ENCODE results near the gene CAMK2G.

Gene CAMK2G

DNA sequence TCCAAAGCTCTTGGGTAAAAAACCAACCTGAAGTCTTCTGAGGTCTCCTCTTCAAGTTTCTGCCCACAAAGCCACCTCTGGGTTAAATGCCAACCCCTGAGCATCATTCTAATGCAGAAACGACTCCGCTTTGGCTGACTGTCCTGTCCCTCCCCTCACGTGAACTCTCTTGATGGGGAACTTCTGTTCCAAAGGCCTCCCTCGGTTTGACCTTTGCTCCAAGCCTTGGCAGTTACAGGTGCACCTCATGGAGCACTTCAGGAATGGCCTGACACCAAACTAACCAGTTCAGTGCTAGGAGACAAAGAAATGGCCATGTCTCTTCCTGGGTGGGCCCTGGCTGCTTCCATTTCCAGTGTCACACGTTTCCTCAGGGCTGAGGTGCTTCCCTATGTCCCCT is 20.0 kb downstream of the CAMK2G start:
- in situ Hi-C loops (cut with HindIII; ENCODE audit: low sequenced_read_pairs) = no loop called here
- no peak for DNase-seq (ENCODE audit: low read depth)
- H3K4me3 ChIP-seq (ENCODE audit: low read depth, low read length) = no peak overlapping the region
- TF ChIP-seq, protein P1, sequence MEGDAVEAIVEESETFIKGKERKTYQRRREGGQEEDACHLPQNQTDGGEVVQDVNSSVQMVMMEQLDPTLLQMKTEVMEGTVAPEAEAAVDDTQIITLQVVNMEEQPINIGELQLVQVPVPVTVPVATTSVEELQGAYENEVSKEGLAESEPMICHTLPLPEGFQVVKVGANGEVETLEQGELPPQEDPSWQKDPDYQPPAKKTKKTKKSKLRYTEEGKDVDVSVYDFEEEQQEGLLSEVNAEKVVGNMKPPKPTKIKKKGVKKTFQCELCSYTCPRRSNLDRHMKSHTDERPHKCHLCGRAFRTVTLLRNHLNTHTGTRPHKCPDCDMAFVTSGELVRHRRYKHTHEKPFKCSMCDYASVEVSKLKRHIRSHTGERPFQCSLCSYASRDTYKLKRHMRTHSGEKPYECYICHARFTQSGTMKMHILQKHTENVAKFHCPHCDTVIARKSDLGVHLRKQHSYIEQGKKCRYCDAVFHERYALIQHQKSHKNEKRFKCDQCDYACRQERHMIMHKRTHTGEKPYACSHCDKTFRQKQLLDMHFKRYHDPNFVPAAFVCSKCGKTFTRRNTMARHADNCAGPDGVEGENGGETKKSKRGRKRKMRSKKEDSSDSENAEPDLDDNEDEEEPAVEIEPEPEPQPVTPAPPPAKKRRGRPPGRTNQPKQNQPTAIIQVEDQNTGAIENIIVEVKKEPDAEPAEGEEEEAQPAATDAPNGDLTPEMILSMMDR (IDR thresholded peaks at IDR 0.05; ENCODE audit: low read depth, low read length, missing control alignments) = no peak

DNA sequence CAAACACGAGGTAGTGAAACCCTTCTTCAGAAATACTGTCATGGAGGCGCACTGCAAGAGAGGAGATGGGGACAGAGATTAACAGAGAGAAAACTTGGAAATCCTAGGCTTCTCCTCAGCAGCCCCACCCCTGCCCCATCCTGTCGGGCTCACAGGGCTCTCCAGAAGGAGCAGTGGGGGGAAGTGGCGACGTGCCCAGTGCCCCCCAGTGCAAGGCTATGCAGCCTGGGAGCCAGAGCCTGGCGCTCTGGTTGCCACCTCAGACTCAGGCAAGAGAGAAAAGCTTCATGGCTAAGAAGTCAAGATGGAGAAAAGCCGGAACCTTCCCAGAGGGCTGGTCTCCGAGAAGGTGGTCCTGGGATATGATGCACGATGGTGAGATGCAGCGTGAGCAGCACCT is 21.2 kb downstream of the CAMK2G start:
- TF ChIP-seq, protein P1 (IDR thresholded peaks at IDR 0.05; ENCODE audit: low read depth, low read length, missing control alignments) = no peak
- H3K4me3 ChIP-seq (ENCODE audit: low read depth, low read length) = no peak overlapping the region
- DNase-seq (ENCODE audit: low read depth) = no peak
- in situ Hi-C loops (cut with HindIII; ENCODE audit: low sequenced_read_pairs) = no loop called here

DNA sequence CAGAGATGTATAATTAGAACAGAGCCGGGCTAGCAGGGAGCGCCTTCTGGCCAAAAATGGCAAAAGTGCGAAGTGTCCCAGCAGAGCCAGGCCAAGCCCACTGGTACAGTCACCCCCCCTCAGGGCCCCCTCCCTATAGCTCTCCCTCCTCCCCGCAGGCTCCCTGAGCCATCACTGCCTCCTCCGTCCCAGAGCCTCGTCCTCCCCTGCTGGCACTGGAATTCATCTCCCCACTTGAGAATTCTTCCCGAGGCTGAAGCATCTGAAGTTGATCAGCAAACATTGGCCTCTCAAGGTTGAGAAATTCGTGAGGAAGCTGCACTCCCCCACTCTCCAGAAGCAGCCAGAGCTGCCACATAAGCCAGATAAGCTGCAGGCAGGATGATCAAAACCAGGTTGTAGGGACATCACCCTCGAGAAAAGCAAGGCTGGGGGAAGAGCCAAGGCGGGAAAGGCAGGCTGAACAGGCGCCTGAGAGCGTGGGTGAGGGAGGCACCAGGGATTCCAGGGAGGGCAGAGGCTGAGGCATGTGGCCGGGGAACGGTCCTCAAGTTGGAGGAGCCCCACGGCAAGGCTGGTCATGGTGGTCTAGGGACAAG is 23.4 kb downstream of the CAMK2G start:
- H3K4me3 ChIP-seq (ENCODE audit: low read depth, low read length) = no peak overlapping the region
- in situ Hi-C loops (cut with HindIII; ENCODE audit: low sequenced_read_pairs) = no loop called here
- DNase-seq (ENCODE audit: low read depth) = peak; percentile 52
- TF ChIP-seq, protein P1 (IDR thresholded peaks at IDR 0.05; ENCODE audit: low read depth, low read length, missing control alignments) = no peak

DNA sequence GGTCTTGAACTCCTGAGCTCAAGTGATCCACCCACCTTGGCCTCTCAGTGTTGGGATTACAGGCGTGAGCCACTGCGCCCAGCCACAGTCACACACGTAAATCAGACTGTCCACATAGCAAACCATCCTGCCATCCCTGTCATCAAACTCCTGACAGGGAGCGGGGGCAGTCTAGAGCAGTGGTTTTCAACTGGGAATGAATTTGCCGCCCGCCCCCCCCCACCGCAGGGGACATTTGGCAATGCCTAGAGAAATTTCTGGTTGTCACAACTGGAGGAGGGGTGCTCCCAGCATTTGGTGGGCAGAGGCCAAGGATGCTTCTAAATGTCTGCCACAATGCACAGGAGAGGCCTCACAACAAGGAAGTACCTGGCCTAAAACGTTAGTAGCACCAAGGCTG is 24.1 kb downstream of the CAMK2G start:
- DNase-seq (ENCODE audit: low read depth) = no peak
- in situ Hi-C loops (cut with HindIII; ENCODE audit: low sequenced_read_pairs) = no loop called here

DNA sequence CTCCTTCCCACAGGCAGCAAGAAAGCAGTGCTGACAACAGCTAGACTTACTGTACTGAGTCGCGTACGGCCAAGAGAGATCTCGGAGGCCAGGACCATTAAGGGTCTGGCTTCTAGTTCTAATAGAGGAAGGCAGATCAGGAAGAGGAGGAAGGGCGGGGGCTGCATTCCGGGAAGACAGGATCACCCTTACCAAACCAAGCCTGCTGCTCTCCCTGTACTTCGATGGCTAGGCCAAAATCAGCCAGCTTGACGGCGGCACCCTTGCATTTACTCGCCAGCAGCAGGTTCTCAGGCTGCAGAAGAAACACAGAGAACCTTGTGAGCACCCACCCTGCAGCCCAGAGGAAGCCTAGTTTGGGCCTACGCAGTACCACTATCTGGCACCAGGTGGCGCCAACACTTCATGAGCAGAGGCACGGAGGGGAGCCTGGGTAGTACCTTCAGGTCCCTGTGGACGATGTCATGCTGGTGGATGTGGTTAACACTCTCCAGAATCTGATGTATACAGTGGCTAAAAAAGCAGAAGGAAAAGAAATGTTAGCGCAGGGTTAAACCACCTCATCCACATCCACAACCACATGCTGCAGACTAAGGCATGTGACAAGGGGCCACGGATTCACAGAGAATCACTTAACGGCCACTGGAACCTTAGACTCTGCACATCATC is 25.4 kb downstream of the CAMK2G start:
- no peak overlapping the region for H3K4me3 ChIP-seq (ENCODE audit: low read depth, low read length)
- in situ Hi-C loops (cut with HindIII; ENCODE audit: low sequenced_read_pairs) = loop anchor here (5.0 kb wide), 2 partner anchors 33 to 37 kb away; partner anchors contain the start of gene NDST2
- peak; percentile 61 for DNase-seq (ENCODE audit: low read depth)
- TF ChIP-seq, protein P1 (IDR thresholded peaks at IDR 0.05; ENCODE audit: low read depth, low read length, missing control alignments) = peak; percentile 100

More for the DNA sequence above, 24.1 kb downstream of the CAMK2G start:
- H3K4me3 ChIP-seq (ENCODE audit: low read depth, low read length) = no peak overlapping the region
- TF ChIP-seq, protein P1 (IDR thresholded peaks at IDR 0.05; ENCODE audit: low read depth, low read length, missing control alignments) = no peak

DNA sequence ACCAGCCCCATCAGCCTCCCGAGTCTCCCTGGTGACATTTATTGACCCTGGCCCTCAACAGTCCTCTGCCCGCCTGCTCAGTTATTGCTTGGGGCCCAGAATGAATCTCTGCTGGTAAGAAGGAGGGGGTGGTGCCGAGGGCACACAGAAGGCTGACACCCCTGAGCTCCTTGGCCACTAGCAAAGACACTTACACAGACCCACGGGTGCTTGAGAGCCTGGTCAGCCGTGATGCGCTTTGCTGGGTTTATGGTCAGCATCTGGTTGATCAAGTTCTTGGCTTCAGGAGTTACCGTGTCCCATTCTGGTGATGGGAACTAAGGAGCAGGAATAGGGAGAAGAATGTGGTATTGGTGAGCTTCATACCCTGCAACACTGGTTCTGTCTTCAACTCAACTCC is 27.3 kb downstream of the CAMK2G start:
- no peak overlapping the region for H3K4me3 ChIP-seq (ENCODE audit: low read depth, low read length)
- in situ Hi-C loops (cut with HindIII; ENCODE audit: low sequenced_read_pairs) = loop anchor here (5.0 kb wide), 2 partner anchors 35 kb away; partner anchors contain the start of gene NDST2

More for the DNA sequence above, 27.3 kb downstream of the CAMK2G start:
- no peak for DNase-seq (ENCODE audit: low read depth)
- TF ChIP-seq, protein P1 (IDR thresholded peaks at IDR 0.05; ENCODE audit: low read depth, low read length, missing control alignments) = no peak
